Hematopoietic multipotent progenitor cell (in vitro differentiated cells): ENCODE results near the gene SLC12A5. TPM values are rescaled to one million over a fixed set of nuclear protein-coding genes. Genes with fewer than 3 reads are reported as not detected.
"Not testable (repeated sequence)": the region's sequence is repeated elsewhere in the genome, so short reads cannot be mapped to it uniquely, and the experiment has no call there.

Experiments
- DNase-seq, 3 donors: peaks; one replicate each; pipeline ENCODE4 v3.0.0-alpha.2; 2011 to 2015; ENCODE audit warnings: low read depth in 2 of 3, low spot score in 2 of 3
- total RNA-seq: library from RNA; depleted of rRNA; stranded (reverse); fragments of >200 nt; gene quantifications from one replicate; pipeline ENCODE4 v1.2.3, GENCODE V29; 2012

The SLC12A5 gene
- total RNA-seq, 1 donor = 1.9 TPM

DNA sequence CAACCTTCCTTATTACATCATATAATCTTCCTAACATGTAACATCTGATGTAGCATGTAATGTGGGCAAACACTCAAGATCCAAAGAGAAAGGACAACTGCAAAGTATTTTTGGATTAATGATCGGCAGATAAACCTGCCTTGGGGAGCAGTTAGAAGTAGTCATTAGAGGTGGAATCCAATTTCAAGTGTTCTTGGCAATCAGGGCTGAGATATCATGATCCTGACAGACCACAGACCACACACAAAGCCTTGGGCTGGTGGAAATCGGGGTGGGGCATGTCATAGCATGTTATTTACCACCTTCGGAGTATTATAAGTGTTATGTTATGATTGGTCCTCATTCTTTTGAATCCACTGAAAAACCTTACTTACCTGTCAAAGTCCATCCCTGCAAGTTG is 44.4 kb downstream of the SLC12A5 start:
- no peak for DNase-seq

DNA sequence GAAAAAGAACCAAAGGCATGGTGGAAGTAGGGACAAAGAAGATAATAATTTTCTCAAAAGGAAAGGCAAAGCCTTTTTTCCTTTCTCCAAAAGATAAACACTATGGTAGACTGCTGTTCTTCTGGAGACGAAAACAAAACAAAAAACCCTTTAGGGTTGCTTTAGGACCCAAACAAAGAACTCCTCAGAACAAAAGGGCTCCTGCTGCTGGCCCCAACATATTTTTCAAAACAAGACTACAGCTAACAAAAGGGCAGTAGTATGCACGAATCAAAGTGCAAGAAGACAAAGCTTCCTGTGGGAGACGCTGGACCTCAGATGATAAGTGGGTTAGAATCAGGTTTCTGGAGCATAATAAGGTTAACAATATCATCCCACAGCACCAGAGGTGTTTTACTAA is 45.0 kb downstream of the SLC12A5 start:
- DNase-seq = no peak

- DNase-seq = no peak
These were observed 47.8 kb downstream of the SLC12A5 start for GRCh38 chr20:46076806-46077205.

DNA sequence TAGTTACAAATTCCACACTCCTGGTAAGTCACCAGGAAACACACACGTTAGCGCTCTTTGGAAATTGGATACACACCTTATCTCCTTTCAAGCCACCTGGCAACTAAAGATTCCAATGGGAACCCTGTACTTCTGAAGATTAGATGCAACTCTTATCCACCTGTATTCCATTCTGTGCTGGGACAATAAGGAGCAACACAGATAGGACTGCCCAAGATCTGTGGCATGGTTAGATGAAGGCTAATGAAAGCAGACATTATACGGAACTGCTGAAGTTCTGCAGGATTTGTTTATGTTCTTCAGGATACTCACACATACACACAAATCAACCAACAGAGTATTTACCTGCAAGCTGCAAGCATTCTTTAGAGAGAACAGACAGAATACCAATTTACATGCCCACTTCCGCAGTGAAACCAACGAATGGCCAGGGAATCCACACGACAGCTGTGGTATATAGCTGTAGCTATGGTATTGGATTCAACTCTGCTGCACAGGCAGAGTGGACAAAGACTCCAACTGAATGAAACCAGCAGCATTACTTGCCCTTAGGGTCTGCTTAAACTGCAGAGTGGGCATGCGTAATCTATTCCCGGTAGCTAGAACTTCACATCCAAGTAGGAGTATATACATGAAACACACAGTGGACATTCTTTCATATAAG is 48.8 kb downstream of the SLC12A5 start:
- no peak for DNase-seq

DNA sequence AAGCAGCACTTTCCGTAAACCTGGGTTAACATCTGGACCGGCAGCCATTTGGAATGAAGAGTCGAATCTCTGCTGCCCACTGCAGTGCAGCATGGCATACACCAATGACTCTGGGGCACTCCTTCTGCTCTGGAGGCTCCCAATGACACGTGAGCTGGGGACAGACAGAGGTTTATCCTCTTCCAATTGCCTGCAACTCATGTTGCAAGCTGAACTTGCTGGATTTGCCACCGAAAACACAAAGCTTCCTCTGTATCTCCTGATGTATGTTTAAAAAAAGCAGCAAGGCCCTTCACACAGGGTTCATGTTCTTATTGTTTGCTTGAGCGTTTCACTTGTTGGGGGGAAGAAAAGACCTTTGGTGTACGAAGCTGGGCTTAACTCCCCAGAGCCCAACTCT is 49.9 kb downstream of the SLC12A5 start:
- DNase-seq = no peak

- DNase-seq = no peak
These were observed 52.1 kb downstream of the SLC12A5 start for GRCh38 chr20:46081074-46081473.

DNA sequence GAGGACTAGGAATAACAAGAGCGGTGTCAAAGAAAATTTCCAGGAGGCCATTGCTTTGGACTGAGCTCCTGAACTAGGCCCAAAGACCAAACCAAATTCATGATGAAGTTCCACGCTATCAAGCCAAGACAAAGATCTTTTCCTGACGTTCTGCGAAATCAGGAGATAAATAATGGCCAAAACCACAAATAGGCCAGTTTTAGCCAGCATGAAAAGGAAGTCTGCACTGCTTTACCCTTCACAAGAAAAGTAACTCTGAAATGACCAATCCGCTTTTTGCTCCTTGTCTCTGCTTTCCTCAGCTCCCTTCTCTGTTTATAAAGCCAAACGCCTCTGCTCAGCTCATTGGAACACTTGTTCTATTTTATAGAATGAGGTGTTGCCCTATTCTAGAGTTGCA is 54.1 kb downstream of the SLC12A5 start:
- DNase-seq = no peak

GRCh38 chr20:46083531-46084061 is 54.6 kb downstream of the SLC12A5 start:
- no peak for DNase-seq

DNA sequence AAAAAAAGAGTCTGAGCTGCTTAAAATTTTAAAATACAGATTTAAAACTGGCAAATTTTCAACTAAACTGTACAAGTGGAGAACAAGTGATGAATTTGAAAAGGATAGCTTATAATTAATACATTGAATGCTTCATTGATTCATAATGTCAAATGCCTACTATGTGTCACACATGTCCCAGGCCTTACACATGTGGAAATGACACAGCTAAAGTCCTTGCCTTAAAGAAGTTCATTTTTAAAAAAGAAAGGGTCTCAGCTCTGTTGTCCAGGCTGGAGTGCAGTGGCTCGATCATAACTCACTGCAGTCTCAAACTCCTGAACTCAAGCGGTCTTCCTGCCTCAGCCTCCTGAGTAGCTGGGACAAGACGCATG is 55.8 kb downstream of the SLC12A5 start:
- no peak for DNase-seq

GRCh38 chr20:46085179-46085851 is 56.3 kb downstream of the SLC12A5 start:
- DNase-seq = no peak

- DNase-seq = peak in 1 of 3 donors; percentile 48
These were observed 58.1 kb downstream of the SLC12A5 start for GRCh38 chr20:46087161-46087560.

DNA sequence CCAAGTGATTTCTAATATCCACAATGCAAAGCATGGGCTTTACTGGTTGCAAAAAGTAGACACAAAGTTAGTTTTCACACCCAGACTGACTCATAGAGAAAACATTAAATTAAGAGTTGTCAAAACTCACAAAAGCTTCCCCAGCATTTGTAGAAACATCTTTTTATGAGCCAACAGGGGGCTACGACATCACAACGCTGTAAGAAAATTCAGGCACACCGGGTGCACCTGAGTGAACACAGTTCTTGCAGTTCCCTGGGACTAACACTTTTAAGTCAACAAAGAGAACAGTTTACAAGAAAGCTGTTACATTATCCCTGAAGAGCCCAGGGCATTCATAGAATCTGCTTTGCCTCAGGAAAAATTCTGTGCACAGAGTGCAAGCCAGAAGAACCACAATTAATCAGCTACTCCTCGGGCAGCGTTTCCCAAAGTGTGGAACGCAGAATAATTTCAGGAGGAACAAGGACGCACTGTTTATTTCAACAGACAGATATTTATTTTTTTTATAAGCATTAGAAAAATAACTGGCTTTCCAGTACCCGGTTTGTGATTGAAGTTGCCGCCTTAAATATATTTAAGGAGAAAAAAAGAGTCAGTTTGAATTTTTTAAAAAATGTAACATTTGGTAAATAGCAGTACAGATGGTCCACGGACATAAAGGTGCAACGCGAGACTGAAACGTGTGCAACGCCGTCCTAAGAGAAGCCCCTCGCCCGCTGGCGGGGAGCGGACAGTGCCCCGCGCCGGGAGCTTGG is 59.6 kb downstream of the SLC12A5 start:
- peak in 1 of 3 donors; percentile 31 for DNase-seq

DNA sequence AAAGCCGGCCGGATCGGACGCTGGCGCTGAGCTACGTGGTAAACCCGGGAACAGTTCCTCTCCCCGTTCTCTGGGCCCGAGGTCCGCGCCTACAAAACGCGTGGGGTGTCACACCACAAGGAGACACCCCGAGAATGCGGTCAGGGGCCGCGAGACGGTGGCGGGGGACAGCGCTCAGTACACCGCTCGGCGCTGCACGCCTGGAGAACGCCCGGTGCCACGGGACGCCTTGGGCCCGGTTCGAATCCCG is 60.1 kb downstream of the SLC12A5 start:
- no peak for DNase-seq

GRCh38 chr20:46089417-46090388 is 60.7 kb downstream of the SLC12A5 start, which contains the start of gene NCOA5:
Gene NCOA5 (minus strand): TSS chr20:46089962. CDS start chr20:46079424, 10,538 bp downstream.
- peak; percentile 79 to 94 (median 94) for DNase-seq

GRCh38 chr20:46091622-46092535 is 62.9 kb downstream of the SLC12A5 start:
- DNase-seq = not testable (repeated sequence)

DNA sequence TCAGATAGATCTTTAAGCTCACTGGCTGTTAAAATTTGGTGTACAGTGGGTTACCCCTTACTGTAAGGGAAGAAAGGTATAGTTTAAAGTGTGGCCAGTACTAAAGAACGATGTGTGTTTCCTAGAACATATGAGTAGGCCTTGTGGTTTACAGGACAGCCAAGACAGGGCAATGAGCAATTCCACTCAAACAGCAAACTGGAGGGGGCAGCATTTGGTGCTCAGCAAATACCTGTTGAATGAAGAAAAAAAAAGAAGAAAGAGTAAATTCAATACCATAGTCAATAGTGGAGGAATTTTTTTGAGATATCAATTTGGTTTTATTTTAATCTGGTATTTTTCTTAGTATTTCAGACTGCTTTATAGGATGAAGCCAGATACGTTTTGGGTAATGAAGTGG is 64.5 kb downstream of the SLC12A5 start:
- DNase-seq = no peak

- peak in 1 of 3 donors; percentile 31 for DNase-seq
These were observed 70.7 kb downstream of the SLC12A5 start for GRCh38 chr20:46099491-46100287.

DNA sequence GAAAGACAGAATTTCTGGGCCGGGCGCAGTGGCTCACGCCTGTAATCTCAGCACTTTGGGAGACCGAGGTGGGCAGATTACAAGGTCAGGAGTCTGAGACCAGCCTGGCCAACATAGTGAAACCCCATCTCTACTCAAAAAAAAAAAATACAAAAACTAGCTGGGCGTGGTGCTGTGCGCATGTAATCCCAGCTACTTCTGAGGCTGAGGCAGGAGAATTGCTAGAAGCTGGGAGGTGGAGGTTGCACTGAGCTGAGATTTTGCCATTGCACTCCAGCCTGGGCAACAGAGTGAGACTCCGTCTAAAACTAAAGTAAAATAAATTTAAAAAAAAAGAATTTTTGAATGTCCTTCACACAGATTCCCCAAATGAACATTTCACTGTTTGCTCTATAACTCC is 71.4 kb downstream of the SLC12A5 start:
- DNase-seq = not testable (repeated sequence)

DNA sequence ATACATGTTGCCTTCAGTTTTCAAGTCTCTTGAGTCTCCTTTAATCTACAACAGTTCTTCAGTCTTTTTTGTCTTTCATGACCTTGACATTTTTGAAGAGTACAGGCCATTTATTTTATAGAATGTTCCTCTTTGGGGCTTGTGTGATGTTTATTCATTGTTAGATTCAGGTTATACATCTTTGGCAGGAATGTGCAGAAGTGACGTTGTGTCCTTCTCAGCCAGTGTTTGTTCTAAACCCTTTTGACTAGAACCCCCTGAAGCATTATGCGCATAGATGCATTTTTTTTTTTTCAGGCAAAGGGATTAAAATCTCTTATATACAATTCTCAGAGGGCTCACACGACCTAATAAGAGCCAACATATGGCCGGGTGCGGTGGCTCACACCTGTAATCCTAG is 72.0 kb downstream of the SLC12A5 start:
- DNase-seq = no peak
